ENCODE results near the gene HTR4. TPM values are rescaled to one million over a fixed set of nuclear protein-coding genes. Genes with fewer than 3 reads are reported as not detected.

HTR4 gene
- total RNA-seq, 6 donors from 2014 or later: 0.09 TPM; not detected in 5

- 73 to 87% methylated on average over 2 of the region's 2 CpGs for whole genome bisulfite sequencing, 2 donors
- DNase-seq (no peak), ATAC-seq (ENCODE audit: low FRiP score in 2 of 2) (no peak)
- no peak overlapping the region for H3K4me3 ChIP-seq
- H3K4me1 ChIP-seq: no peaks in the 10 kb centered on the region
- no peak overlapping the region for H3K27ac ChIP-seq
- no peaks in the 10 kb centered on the region for H3K36me3 ChIP-seq
- TF ChIP-seq POLR2A (IDR thresholded peaks at IDR 0.05) (no peak), CTCF (IDR thresholded peaks at IDR 0.05) (no peak), POLR2AphosphoS5 (IDR thresholded peaks at IDR 0.05) (no peak), EP300 (IDR thresholded peaks at IDR 0.05) (no peak)
- peaks cover 0 to 3% (median 0%) of the 10 kb centered on the region in 4 donors for H3K9me3 ChIP-seq
- H3K27me3 ChIP-seq: no peaks in the 10 kb centered on the region
Measured at GRCh38 chr5:148687871-148688270, 33.5 kb upstream of the HTR4 start.

DNA sequence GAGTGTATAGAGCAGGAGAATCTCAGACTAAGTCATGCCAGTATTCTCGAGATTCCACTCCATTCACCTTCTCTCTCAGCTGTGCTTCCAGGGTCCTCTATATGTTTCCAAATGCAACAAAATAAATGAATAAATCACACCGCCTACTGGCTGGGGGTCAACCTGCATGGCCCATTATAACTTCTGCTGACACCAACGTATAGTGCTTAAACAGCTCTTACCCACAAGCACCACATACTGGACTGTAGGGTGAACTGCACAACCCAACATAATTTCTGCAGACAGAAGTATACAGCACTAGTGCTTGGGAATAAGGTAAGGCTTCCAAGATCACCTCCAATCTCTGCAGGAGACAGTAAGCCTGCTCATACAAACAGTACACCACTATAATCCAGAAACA, 33.1 kb upstream of the HTR4 start:
- peaks cover 0 to 3% (median 0%) of the 10 kb centered on the region in 4 donors for H3K9me3 ChIP-seq
- no peak overlapping the region for H3K4me3 ChIP-seq
- H3K36me3 ChIP-seq: no peaks in the 10 kb centered on the region
- ATAC-seq (ENCODE audit: low FRiP score in 2 of 2): no peak
- no peak overlapping the region for H3K27ac ChIP-seq
- no peak for DNase-seq
- H3K4me1 ChIP-seq: no peaks in the 10 kb centered on the region
- peak in 1 of 6 experiments; percentile 15 for TF ChIP-seq CTCF (IDR thresholded peaks at IDR 0.05)
- no peak for TF ChIP-seq POLR2AphosphoS5 (IDR thresholded peaks at IDR 0.05)
- WGBS, 2 donors: 78 to 81% methylated on average over 3 of the region's 3 CpGs
- no peaks in the 10 kb centered on the region for H3K27me3 ChIP-seq

DNA sequence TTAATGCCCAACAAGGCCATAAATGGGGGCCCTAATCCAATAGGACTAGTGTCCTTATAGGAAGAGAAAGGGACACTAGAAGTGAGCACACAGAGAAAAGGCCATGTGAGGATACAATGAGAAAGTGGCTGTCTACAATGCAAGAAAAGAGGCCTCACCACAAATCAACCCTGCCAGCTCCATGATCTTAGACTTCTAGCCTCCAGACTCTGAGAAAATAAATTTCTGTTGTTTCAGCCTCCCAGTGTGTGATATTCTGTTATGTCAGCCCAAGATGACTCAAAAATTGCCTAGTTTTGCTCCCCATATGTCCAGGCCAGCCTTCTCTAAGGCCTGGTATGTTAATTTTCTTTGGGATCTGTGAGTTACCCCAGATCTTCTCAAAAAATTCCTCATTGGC, 32.3 kb upstream of the HTR4 start:
- H3K27ac ChIP-seq: no peak overlapping the region
- no peaks in the 10 kb centered on the region for H3K4me1 ChIP-seq
- H3K36me3 ChIP-seq: no peaks in the 10 kb centered on the region
- DNase-seq (no peak), ATAC-seq (ENCODE audit: low FRiP score in 2 of 2) (no peak)
- no peak for TF ChIP-seq POLR2AphosphoS5 (IDR thresholded peaks at IDR 0.05)
- no peak for TF ChIP-seq CTCF (IDR thresholded peaks at IDR 0.05)
- no peak for TF ChIP-seq POLR2A (IDR thresholded peaks at IDR 0.05)
- TF ChIP-seq EP300 (IDR thresholded peaks at IDR 0.05): no peak
- peaks cover 0 to 3% (median 0%) of the 10 kb centered on the region in 4 donors for H3K9me3 ChIP-seq
- no peak overlapping the region for H3K4me3 ChIP-seq
- H3K27me3 ChIP-seq: no peaks in the 10 kb centered on the region

DNA sequence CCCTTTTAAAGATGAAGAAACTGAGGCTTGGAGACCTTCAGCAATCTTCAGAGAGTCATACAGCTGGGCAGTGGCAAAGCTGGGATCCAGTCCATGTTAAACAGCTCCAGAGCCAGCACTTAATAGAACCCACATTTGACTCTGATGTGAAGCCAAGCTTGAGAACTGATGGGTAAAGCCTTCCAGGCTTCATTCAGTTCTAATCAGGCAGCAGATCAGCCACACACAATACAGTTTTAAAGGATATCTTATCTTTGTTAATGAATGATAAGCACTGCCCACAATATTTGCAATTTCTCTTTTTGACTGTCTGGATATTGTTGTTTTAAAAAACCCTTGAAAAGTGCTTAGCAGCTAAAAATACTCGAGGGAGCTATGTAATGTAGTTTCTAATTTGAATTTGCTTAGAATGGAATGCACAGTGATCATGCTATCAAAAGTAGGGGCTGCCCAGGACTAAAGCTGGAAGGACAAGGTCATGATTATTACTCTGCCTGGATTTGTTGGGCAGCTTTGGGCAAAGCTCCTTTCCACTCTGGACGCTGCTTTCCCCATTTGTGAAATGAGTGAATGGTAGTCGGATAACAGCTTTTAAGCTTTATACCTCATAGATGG, 31.3 kb upstream of the HTR4 start:
- WGBS, 2 donors: 48 to 63% methylated on average over 3 of the region's 3 CpGs
- ATAC-seq (ENCODE audit: low FRiP score in 2 of 2): no peak
- Histone ChIP-seq H3K4me3 (no peak overlapping the region), H3K36me3 (no peaks in the 10 kb centered on the region), H3K27me3 (no peaks in the 10 kb centered on the region), H3K27ac (no peak overlapping the region), H3K9me3 (peaks cover 0 to 3% (median 0%) of the 10 kb centered on the region in 4 donors), H3K4me1 (no peaks in the 10 kb centered on the region)
- TF ChIP-seq POLR2AphosphoS5 (IDR thresholded peaks at IDR 0.05) (no peak), CTCF (IDR thresholded peaks at IDR 0.05) (no peak), EP300 (IDR thresholded peaks at IDR 0.05) (no peak), POLR2A (IDR thresholded peaks at IDR 0.05) (no peak)
- DNase-seq: no peak

DNA sequence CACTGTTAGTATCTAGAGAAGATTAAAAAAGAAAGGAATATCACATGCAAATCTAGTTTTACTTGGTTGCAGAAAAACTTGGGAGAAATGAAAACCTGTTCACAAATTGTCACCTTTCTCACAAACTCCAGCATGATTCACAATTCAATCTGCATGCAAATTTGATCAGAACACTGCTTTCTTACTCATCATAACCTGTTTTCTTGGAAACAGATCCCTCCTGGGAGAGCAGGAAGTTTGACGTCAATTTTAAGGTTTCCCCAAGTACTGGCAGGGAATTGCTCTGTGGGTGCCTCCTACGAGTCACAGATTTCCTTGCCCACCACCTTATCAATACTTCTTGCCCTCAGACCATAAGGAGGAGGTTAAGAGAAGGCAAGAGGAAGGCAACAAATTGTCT, 30.2 kb upstream of the HTR4 start:
- Histone ChIP-seq H3K4me3 (no peak overlapping the region), H3K27me3 (no peaks in the 10 kb centered on the region), H3K4me1 (no peaks in the 10 kb centered on the region), H3K9me3 (peaks cover 0 to 3% (median 0%) of the 10 kb centered on the region in 4 donors), H3K27ac (no peak overlapping the region), H3K36me3 (no peaks in the 10 kb centered on the region)
- 43 to 52% methylated on average over 2 of the region's 2 CpGs for WGBS, 2 donors
- TF ChIP-seq CTCF (IDR thresholded peaks at IDR 0.05) (no peak), EP300 (IDR thresholded peaks at IDR 0.05) (no peak), POLR2AphosphoS5 (IDR thresholded peaks at IDR 0.05) (no peak)
- ATAC-seq (ENCODE audit: low FRiP score in 2 of 2) (no peak), DNase-seq (no peak)
